GM12878 (cell line): ENCODE results near the gene USP14. TPM values are rescaled to one million over a fixed set of nuclear protein-coding genes. Genes with fewer than 3 reads are reported as not detected.

Experiments
- CREB1 ChIP-seq: IDR thresholded peaks from 2 replicates; pipeline ENCODE4 v1.6.1; 2012; ENCODE audit warnings: low read depth, mild to moderate bottlenecking, inconsistent platforms
- CUX1 ChIP-seq: IDR thresholded peaks from 2 replicates; pipeline ENCODE4 v1.6.1; 2012; ENCODE audit warnings: improper control_type of control experiment, low read depth, low read length; ENCODE audit not compliant: insufficient replicate concordance
- E2F8 ChIP-seq: fragments of 450-650 bp; IDR thresholded peaks from 2 replicates; pipeline ENCODE4 v1.6.1; 2018; ENCODE audit warnings: mild to moderate bottlenecking, low read depth, moderate library complexity; ENCODE audit not compliant: partially characterized antibody
- MTA2 ChIP-seq: fragments of 450-650 bp; IDR thresholded peaks from 2 replicates; pipeline ENCODE4 v1.6.1; 2016; ENCODE audit warnings: low read depth, mild to moderate bottlenecking, moderate library complexity
- MXI1 ChIP-seq: fragments of 150-350 bp; IDR thresholded peaks from 2 replicates; pipeline ENCODE4 v1.6.1; 2011; ENCODE audit warnings: low read depth, mild to moderate bottlenecking, inconsistent platforms, low read length, improper control_type of control experiment
- NFXL1 ChIP-seq: fragments of 450-650 bp; IDR thresholded peaks from 2 replicates; pipeline ENCODE4 v1.6.1; 2017; ENCODE audit warnings: antibody characterized with exemption, mild to moderate bottlenecking, borderline replicate concordance
- RELB ChIP-seq: fragments of 450-650 bp; IDR thresholded peaks from 2 replicates; pipeline ENCODE4 v1.6.1; 2017; ENCODE audit warnings: low read depth, mild to moderate bottlenecking, moderate library complexity
- REST ChIP-seq: IDR thresholded peaks from 2 replicates; pipeline ENCODE4 v1.6.1; 2012; ENCODE audit warnings: mild to moderate bottlenecking, low read depth, low read length
- ZBTB40 ChIP-seq: fragments of 450-650 bp; IDR thresholded peaks from 2 replicates; pipeline ENCODE4 v1.6.1; 2016; ENCODE audit warnings: mild to moderate bottlenecking, moderate library complexity, borderline replicate concordance
- polyA plus RNA-seq, 11 experiments: library from polyadenylated mRNA; depleted of rRNA in 4 of 11; unstranded in 6 of 11; stranded (reverse) in 5 of 11; fragments of >200 nt; fragmentation: Nextera tagmentation in 4 of 11; fragmentation: Illumina TruSeq in 1 of 11; extraction: Ambion mirVana in 4 of 11; extraction: Trizol in 1 of 11; gene quantifications; 1 replicate in 1 of 11; 2 replicates in 10 of 11; pipeline versions ENCODE4 v1.2.1 to v1.2.3, GENCODE V29; 2011 to 2016; ENCODE audit warnings: inconsistent platforms in 2 of 11, missing spikeins in 2 of 11, low read depth in 1 of 11
- total RNA-seq, 4 experiments: library from RNA; depleted of rRNA in 3 of 4; stranded (reverse); fragments of >200 nt in 3 of 4; fragmentation: Illumina TruSeq in 1 of 4; extraction: Trizol in 1 of 4; gene quantifications; 2 replicates each; pipeline versions ENCODE4 v1.2.1 to v1.2.3, GENCODE V29; 2013 to 2021

USP14 gene
- total and polyA plus RNA-seq, 10 of the 15 experiments (the other 5 are each of a cell fraction or from before 2014, with no cell fraction given) = 14.3 to 127 (median 29.6) TPM

GRCh38 chr18:158128-159036, at the start of gene USP14 (continued):
- TF ChIP-seq ZBTB40 (no peak), RELB (no peak), MTA2 (no peak), REST (no peak), NFXL1 (0 out of 2 replicates have a peak, but pooled peaks have one; percentile 59), CREB1 (peak; percentile 99), MXI1 (peak; percentile 65), CUX1 (no peak), E2F8 (no peak)
